Neutrophil (primary cell): ENCODE results near the gene GPR108.
A peak's percentile ranks its signal among the peaks of the same experiment; 100 is the strongest.

Experiments
- H3K27ac ChIP-seq: fragments of 200-600 bp; sonication (generic); 2 replicates; pipeline ENCODE4 v1.5.1; 2016; ENCODE audit warnings: mild to moderate bottlenecking, moderate library complexity
- H3K27me3 ChIP-seq: fragments of 200-600 bp; sonication (generic); 2 replicates; pipeline ENCODE4 v1.6.0; 2016; ENCODE audit warnings: mild to moderate bottlenecking
- H3K36me3 ChIP-seq: fragments of 200-600 bp; sonication (generic); 2 replicates; pipeline ENCODE4 v1.5.1; 2017
- H3K4me1 ChIP-seq, 2 experiments: fragments of 200-600 bp in 1 of 2; sonication (generic) in 1 of 2; 1 replicate in 1 of 2; 2 replicates in 1 of 2; pipeline versions ENCODE4 v1.5.1 to v1.6.1; 2013 to 2016; ENCODE audit warnings: low read depth in 1 of 2, low read length in 1 of 2, mild to moderate bottlenecking in 1 of 2, moderate library complexity in 1 of 2; ENCODE audit not compliant: control insufficient read depth in 1 of 2, insufficient read depth in 1 of 2
- H3K4me3 ChIP-seq, 2 experiments: fragments of 200-600 bp in 1 of 2; sonication (generic) in 1 of 2; 1 replicate in 1 of 2; 2 replicates in 1 of 2; pipeline ENCODE4 v1.5.1; 2013 to 2016; ENCODE audit warnings: low read depth in 1 of 2, low read length in 1 of 2, mild to moderate bottlenecking in 1 of 2, moderate library complexity in 1 of 2
- H3K9me3 ChIP-seq: fragments of 200-600 bp; sonication (generic); 2 replicates; pipeline ENCODE4 v1.5.1; 2016
- CTCF ChIP-seq: fragments of 200-600 bp; sonication (generic); IDR thresholded peaks from 2 replicates; pipeline ENCODE4 v1.5.1; 2016; ENCODE audit warnings: antibody characterized with exemption

GPR108 gene

GRCh38 chr19:6769006-6769619 lies 31.7 kb upstream of the GPR108 start:
- Histone ChIP-seq H3K4me1 (peaks cover 61 to 70% of the 10 kb centered on the region in 2 experiments), H3K9me3 (no peaks in the 10 kb centered on the region), H3K4me3 (peak overlapping the region in 1 of 2 experiments; percentile 73), H3K27me3 (no peaks in the 10 kb centered on the region), H3K27ac (peak overlapping the region; percentile 91), H3K36me3 (no peaks in the 10 kb centered on the region)
- no peak for TF ChIP-seq CTCF

- Histone ChIP-seq H3K4me1 (peaks cover 61 to 65% of the 10 kb centered on the region in 2 experiments), H3K36me3 (no peaks in the 10 kb centered on the region), H3K9me3 (no peaks in the 10 kb centered on the region), H3K4me3 (peak overlapping the region; percentile 71 to 73), H3K27ac (peak overlapping the region; percentile 91), H3K27me3 (no peaks in the 10 kb centered on the region)
- TF ChIP-seq CTCF, result no peak
Observed at GRCh38 chr19:6768236-6768785, 30.9 kb upstream of the GPR108 start.

- peak within 1 kb of the TSS; percentile 91 for H3K27ac ChIP-seq
- no peaks in the 10 kb centered on the region for H3K36me3 ChIP-seq
- H3K4me1 ChIP-seq, result peaks cover 61 to 64% of the 10 kb centered on the region in 2 experiments
- H3K4me3 ChIP-seq, result peak within 1 kb of the TSS; percentile 71 to 73
- no peaks in the 10 kb centered on the region for H3K27me3 ChIP-seq
- TF ChIP-seq CTCF, result peak; percentile 43
- H3K9me3 ChIP-seq, result no peaks in the 10 kb centered on the region
Observed at GRCh38 chr19:6767357-6768235, 30.2 kb upstream of the GPR108 start, which contains the start of gene SH2D3A. TSS of gene SH2D3A (minus strand) at chr19:6767435. CDS start at chr19:6763748, 3,687 bp downstream.

GRCh38 chr19:6767081-6767356 lies 29.6 kb upstream of the GPR108 start:
- H3K27ac ChIP-seq, result peak overlapping the region; percentile 91
- no peaks in the 10 kb centered on the region for H3K36me3 ChIP-seq
- TF ChIP-seq CTCF, result no peak
- H3K4me3 ChIP-seq, result peak overlapping the region; percentile 71 to 73
- H3K4me1 ChIP-seq, result peaks cover 55 to 60% of the 10 kb centered on the region in 2 experiments
- H3K9me3 ChIP-seq, result no peaks in the 10 kb centered on the region
- H3K27me3 ChIP-seq, result no peaks in the 10 kb centered on the region

- Histone ChIP-seq H3K4me3 (peak overlapping the region; percentile 71 to 73), H3K27me3 (no peaks in the 10 kb centered on the region), H3K36me3 (no peaks in the 10 kb centered on the region), H3K9me3 (no peaks in the 10 kb centered on the region), H3K27ac (peak overlapping the region; percentile 91), H3K4me1 (peaks cover 51 to 55% of the 10 kb centered on the region in 2 experiments)
- no peak for TF ChIP-seq CTCF
Observed at GRCh38 chr19:6766357-6767080, 29.1 kb upstream of the GPR108 start.
